NCI-H1092 treated with DMSO at 0.1 percent for 48 hours (cell line): ENCODE results near the gene KIAA0753.
"Not testable (repeated sequence)": the region's sequence is repeated elsewhere in the genome, so short reads cannot be mapped to it uniquely, and the experiment has no call there.

ENCODE experiments used
- DNase-seq: peaks from one replicate; lab custom pipeline; 2025; lab: John Stamatoyannopoulos, UW

KIAA0753 gene

DNA sequence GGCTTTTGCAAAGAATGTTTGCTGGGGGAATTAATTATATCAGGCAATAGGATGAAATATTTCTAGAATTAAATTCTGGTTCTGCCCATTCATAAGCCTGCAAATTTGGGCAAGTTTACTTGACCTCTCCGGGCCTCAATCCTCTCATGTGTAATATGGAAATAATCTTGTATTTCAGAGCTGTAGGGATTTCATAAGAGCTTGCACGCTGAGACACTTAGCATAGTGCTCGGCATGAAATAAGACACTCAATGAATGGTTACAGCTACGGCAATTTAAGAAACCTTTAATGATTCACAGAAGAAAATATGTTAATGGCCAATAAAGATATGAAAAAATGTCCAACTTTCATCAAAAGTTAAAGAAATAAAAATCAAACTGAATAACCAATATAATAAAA is 43.6 kb downstream of the KIAA0753 start:
- no peak for DNase-seq

DNA sequence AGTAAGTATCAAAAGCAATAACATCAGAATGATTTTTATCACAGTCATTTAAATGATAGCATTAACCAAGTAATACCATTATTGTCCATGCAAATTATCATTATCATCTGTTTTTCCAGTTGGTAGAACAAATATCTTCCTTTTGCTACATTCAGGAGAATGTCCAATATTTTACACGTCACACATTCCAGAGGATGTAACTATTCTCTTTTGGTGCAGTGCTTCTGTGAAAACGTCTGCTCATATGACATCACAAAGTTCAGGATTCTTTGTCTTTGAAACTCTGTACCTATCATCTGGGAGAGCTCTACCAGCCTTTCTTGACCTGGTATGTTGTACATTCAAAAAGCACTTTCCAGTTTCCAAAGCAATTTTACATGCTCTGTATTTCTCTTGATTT is 44.0 kb downstream of the KIAA0753 start:
- no peak for DNase-seq

DNA sequence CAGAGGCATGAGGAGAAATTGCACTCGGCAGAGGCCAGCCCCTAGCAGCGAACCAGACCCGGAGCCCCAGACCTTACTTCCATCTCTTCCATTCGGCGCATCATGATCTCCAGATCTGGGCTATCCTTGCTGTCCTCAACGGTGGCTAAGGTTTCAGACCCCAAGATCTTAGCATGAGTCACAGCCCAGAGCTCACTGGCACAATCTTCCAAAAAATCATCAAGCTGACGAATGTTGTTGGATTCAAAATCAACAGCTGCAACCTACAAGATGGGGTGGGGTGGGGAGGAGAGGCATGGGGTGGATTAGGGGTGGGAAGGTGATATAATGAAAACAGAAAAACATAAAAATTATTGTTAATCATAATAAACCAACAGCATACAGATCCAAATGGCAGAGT is 44.4 kb downstream of the KIAA0753 start:
- DNase-seq = no peak

GRCh38 chr17:6593371-6593770 is 47.1 kb downstream of the KIAA0753 start:
- DNase-seq = not testable (repeated sequence)

- no peak for DNase-seq
Observed at GRCh38 chr17:6592173-6592572, 48.3 kb downstream of the KIAA0753 start.

DNA sequence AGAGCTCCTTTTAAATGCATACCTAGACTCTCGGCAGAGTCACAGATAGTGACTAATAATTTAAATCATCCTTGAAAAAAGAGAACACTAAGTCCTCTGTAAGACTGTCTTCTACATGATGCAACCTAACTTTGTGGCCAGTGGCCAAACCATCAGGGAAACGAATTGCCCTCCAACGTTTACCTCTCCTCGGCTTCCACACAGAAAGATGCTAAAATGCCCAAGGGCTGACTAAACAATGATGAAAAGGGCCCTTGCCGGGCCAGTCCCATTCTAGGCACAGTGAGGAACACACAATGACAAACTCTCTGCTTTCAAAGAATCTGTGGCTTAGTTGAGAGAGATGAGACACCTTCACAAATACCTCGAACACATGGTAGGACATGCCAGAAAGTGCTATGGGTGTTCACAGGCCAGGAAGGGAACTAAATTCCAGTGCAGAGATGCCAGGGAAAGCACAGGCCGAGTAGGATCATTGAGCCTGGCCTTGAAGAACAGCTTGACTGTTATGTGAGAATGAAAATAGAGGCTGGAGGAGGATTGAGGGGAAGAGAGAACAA is 48.8 kb downstream of the KIAA0753 start:
- DNase-seq = no peak

- no peak for DNase-seq
Observed at GRCh38 chr17:6589266-6589946, 51.1 kb downstream of the KIAA0753 start.

- no peak for DNase-seq
Observed at GRCh38 chr17:6588165-6588564, 52.3 kb downstream of the KIAA0753 start.

DNA sequence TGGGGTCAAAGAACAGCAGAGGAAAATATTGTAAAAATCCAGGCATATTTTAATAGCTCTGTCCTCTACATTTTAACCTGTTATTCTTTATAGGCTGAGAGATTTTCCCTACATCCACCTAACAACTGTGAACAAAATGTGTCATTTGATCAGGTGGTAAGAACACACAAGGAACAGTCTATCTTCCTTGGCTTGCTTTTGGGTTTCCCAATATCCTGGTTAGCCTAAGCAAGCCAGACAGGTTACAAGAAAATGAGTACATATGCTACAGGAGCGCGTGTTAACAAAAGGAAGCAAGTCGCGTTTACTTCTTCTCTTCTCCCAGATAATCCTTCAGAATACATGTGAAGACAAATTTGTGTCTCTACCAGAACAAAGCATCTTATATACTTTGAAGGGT is 53.2 kb downstream of the KIAA0753 start:
- DNase-seq = no peak

DNA sequence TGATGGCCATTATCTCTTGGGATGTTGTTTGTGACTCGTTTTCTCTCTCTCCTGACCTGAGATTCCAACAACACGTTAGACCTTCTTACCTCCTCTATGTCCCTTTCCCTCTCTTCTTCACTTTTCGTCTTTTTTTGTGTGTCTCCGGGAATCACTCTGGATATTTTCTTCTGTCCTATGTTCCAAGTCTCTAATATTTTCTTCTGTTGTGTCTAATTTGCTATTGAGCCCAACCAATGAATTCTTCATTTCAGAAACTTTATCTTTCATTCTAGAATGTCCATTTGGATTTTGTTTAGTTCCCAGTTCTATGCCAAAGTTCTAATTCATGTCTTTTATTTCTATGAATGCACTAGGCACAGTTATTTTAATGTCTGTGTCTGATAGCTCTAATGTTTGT is 57.1 kb downstream of the KIAA0753 start:
- DNase-seq = no peak

DNA sequence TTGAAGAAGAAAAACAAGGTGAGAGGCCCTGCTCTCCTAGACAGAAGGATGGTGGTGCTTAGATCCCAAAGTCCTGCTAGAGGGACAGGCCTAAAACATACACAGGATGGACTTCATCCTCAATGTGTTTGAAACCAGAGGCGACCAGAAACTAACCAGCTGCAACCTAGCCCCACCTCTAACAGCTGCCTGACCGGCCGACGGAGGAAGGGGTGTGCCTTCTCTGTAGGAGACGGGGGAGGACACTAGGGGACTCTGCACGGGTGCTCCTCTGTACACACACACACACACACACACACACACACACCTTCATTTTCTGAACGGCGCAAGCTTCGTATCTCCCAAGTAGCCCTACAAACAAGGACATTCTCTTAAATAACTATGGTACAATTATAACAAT is 59.9 kb downstream of the KIAA0753 start:
- DNase-seq = no peak

GRCh38 chr17:6578491-6578890 is 62.0 kb downstream of the KIAA0753 start:
- DNase-seq = no peak

DNA sequence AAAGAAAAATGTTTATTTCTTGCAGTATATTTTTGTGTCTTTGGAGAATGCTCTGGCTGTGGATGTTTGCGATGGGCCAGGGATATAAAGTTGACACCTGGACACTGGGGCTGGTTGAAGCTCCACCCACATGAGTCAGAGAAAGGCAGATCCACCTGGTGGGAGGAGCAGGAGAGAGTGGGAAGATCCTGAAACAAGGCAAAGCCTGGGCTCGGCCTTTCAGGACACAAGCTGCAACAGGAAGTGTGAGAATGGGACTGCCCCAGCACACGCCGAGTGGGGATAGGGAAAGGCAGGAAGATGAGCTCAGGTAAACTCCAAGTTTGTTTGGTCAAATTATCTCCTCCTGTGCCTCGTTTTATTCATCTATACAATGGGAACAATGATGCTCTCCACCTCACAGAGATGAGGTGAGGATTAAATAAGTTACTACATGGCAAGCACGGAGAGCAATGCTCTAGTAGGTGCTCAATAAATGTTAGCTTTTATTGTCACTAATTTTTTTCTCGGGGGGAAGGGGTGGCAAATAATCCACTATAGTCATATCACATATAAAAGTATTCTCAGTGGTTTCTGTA is 62.7 kb downstream of the KIAA0753 start:
- DNase-seq = no peak

DNA sequence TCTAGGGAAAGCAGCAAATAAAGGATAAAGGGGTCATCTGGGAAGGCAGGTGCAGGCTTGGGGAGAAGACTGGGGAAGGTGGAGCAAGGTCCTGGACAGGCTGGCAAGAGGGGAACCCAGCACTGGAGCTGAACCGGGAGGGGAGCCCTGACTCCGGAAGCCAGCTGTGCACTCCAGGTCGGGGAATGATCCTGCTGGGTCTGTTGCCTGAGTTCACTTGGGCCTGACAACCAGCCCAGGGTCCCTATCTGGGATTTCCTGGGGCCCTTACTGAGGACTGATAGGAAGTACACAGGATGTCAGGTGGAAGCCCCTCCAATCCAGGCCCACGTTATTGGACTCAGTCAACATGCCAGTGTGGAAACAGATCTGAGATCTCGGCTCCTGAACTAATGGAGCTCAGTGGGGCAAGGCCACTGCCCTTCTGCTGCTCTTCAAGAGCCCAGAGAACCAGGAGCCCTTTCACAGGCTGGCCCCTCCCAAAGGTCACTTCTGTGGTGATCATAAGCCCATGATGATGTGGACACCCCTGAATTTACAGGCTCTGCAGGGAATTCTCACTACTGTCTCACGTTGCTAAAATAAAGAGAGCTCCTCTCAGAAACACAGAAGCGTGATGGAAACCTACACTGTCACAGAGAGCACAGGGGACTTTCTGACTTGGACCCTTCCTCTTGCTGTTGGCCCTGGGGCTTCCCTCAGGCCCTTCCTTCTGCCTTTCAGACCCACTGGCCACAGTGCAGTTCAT is 64.3 kb downstream of the KIAA0753 start:
- no peak for DNase-seq

GRCh38 chr17:6575596-6575988 is 64.9 kb downstream of the KIAA0753 start:
- no peak for DNase-seq

GRCh38 chr17:6574687-6575595 is 65.6 kb downstream of the KIAA0753 start:
- DNase-seq = no peak

- no peak for DNase-seq
Observed at GRCh38 chr17:6573982-6574686, 66.4 kb downstream of the KIAA0753 start.

- DNase-seq = not testable (repeated sequence)
Observed at GRCh38 chr17:6573495-6573894, 67.0 kb downstream of the KIAA0753 start.

GRCh38 chr17:6572972-6573370 is 67.5 kb downstream of the KIAA0753 start:
- no peak for DNase-seq

- peak; percentile 17 for DNase-seq
Observed at GRCh38 chr17:6571452-6571781, 69.1 kb downstream of the KIAA0753 start.

- no peak for DNase-seq
Observed at GRCh38 chr17:6570731-6571451, 69.6 kb downstream of the KIAA0753 start.
